ENCODE measurements around the gene USP48. TPM values are rescaled to one million over a fixed set of nuclear protein-coding genes. Genes with fewer than 3 reads are reported as not detected.

Gene USP48
- total RNA-seq, 4 donors from 2014 or later: 35.4 to 198 (median 50.7) TPM

DNA sequence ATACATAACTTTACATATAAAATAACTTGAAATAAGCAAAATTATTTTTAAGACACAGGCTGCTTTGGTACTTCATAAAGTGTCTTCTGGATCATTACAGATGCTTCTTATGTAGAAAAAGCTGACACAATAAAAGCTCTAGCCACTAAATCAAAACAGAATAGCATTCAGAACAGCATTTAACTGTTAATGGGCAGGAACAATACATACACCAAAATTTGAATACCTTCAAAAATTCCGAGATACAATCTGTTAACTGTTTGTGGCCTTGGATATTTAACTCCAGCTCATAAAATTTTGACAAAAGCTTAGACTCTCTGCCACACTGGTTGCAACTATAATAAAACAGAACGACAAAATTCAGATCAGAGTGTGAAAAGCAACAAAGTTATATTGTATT is 31.7 kb downstream of the USP48 start:
- Histone ChIP-seq H3K4me1 (no peaks in the 10 kb centered on the region), H3K4me3 (no peak overlapping the region), H3K27ac (no peak overlapping the region), H3K36me3 (peaks cover 0 to 81% (median 2%) of the 10 kb centered on the region in 3 donors), H3K27me3 (no peaks in the 10 kb centered on the region), H3K9me3 (no peaks in the 10 kb centered on the region)
- TF ChIP-seq, protein P1, sequence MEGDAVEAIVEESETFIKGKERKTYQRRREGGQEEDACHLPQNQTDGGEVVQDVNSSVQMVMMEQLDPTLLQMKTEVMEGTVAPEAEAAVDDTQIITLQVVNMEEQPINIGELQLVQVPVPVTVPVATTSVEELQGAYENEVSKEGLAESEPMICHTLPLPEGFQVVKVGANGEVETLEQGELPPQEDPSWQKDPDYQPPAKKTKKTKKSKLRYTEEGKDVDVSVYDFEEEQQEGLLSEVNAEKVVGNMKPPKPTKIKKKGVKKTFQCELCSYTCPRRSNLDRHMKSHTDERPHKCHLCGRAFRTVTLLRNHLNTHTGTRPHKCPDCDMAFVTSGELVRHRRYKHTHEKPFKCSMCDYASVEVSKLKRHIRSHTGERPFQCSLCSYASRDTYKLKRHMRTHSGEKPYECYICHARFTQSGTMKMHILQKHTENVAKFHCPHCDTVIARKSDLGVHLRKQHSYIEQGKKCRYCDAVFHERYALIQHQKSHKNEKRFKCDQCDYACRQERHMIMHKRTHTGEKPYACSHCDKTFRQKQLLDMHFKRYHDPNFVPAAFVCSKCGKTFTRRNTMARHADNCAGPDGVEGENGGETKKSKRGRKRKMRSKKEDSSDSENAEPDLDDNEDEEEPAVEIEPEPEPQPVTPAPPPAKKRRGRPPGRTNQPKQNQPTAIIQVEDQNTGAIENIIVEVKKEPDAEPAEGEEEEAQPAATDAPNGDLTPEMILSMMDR (IDR thresholded peaks at IDR 0.05): no peak
- TF ChIP-seq POLR2A (IDR thresholded peaks at IDR 0.05): no peak
- DNase-seq: no peak

DNA sequence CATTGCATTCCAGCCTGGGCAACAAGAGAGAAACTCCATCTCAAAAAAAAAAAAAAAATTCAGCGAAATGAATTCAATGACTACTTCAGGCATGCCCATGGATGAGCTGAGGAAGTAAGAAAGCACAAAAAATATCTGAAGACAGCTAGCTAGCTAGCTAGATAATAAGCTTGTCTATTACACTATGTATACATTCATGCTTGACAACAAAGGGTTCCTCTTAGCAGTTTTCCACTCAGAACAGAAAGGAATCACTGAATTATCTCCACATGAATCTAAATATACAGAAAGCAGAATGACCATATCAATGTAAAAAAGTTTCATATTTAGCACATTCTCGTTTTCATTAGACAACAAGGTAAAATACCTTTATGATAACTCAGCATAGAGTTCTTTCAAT is 32.1 kb downstream of the USP48 start:
- no peak for DNase-seq
- Histone ChIP-seq H3K27ac (no peak overlapping the region), H3K36me3 (peaks cover 0 to 81% (median 2%) of the 10 kb centered on the region in 3 donors), H3K4me3 (no peak overlapping the region), H3K27me3 (no peaks in the 10 kb centered on the region), H3K4me1 (no peaks in the 10 kb centered on the region), H3K9me3 (no peaks in the 10 kb centered on the region)
- TF ChIP-seq, protein P1 (IDR thresholded peaks at IDR 0.05): no peak
- no peak for TF ChIP-seq POLR2A (IDR thresholded peaks at IDR 0.05)

DNA sequence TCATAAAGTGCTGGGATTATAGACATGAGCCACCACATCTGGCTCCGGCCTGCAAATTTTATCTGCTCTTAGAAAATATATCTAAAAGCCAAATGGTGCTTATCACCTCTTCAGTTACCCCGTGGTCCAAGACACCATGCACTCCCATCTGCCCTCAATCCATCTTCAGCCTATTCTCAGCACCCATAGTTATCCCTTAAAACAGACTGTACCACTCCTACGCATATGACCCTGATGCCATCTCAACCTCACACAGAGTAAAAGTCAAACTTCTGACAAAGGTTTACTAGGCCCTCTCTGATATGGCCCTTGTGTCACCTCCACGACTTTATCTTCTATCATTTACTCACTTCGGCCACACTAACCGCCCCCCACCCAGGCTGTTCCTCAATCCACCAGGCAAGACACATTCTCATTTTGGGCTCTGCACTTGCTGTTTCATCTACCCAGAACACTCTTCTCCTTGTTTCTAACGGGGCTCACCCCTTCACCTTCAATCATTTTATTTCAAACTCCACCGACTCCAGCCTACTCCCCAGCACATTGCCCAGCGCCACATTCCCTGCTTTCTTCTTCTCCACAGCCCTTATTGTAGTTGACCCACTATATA is 33.0 kb downstream of the USP48 start:
- Histone ChIP-seq H3K36me3 (peaks cover 0 to 78% (median 0%) of the 10 kb centered on the region in 3 donors), H3K27ac (no peak overlapping the region), H3K4me1 (no peaks in the 10 kb centered on the region), H3K4me3 (no peak overlapping the region), H3K9me3 (no peaks in the 10 kb centered on the region), H3K27me3 (no peaks in the 10 kb centered on the region)
- DNase-seq: no peak
- TF ChIP-seq, protein P1 (IDR thresholded peaks at IDR 0.05): no peak
- no peak for TF ChIP-seq POLR2A (IDR thresholded peaks at IDR 0.05)

DNA sequence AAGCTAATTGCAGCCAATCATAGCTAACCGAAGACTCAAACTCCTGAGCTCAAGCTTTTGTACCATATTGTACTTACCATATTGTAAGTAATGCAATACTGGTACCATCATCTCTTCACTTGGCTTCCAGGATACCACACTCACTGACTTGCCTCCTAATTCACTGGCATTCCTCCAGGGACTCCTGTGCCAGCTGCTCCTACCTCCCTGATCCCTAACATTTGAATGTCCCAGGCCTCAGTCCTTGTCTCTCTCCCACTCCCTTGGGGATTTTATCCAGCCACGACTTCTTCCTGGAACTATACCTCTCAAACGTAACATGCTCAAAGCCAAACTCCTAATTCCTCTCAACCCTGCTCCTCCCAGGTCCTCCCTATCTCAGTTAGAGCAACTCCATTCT is 33.8 kb downstream of the USP48 start:
- Histone ChIP-seq H3K27me3 (no peaks in the 10 kb centered on the region), H3K9me3 (no peaks in the 10 kb centered on the region), H3K4me3 (no peak overlapping the region), H3K4me1 (no peaks in the 10 kb centered on the region), H3K36me3 (peaks cover 0 to 73% (median 0%) of the 10 kb centered on the region in 3 donors), H3K27ac (no peak overlapping the region)
- TF ChIP-seq POLR2A (IDR thresholded peaks at IDR 0.05): no peak
- no peak for DNase-seq

DNA sequence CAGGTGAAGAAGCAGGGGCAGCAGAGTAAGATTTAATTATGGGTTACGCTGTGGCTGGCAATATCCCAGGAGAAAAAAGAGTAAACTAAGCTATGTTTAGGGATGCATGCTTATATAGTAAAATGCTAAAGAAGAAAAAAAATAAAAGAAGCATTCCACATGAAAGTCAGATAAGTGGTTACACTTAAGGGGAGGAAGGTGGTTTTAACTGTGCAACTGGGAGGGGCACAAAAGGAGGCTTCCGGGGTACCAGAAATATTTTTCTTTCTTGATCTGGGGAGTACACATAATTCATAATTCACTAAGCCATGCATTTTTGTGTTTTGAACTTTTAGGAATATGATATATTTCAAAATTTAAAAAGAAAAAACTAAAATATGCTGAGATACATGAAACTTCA is 39.5 kb downstream of the USP48 start:
- Histone ChIP-seq H3K9me3 (no peaks in the 10 kb centered on the region), H3K4me1 (no peaks in the 10 kb centered on the region), H3K27me3 (no peaks in the 10 kb centered on the region), H3K36me3 (peaks cover 0 to 44% (median 0%) of the 10 kb centered on the region in 3 donors), H3K27ac (no peak overlapping the region), H3K4me3 (no peak overlapping the region)
- TF ChIP-seq, protein P1 (IDR thresholded peaks at IDR 0.05): no peak
- no peak for DNase-seq

DNA sequence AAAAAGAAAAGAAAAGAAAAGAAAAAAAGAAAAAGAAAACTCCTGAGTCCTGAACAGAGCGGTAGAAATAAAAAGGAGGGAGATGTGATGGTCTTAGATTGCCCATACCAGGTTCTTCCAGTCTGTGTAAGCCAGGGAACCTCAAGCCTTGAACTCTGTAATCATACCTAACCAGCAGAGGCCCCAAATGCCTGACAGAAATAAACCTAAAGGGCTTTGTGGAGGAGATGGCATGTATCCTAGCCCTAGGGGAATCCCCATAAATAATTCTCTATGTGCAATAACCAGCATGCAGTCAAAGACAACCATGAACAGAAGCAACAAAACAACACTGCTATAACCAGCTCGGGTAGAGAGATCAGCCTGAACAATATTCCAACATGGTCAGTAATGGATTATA is 40.4 kb downstream of the USP48 start:
- Histone ChIP-seq H3K4me1 (no peaks in the 10 kb centered on the region), H3K36me3 (peaks cover 0 to 35% (median 0%) of the 10 kb centered on the region in 3 donors), H3K27ac (no peak overlapping the region), H3K4me3 (no peak overlapping the region), H3K9me3 (no peaks in the 10 kb centered on the region), H3K27me3 (no peaks in the 10 kb centered on the region)
- TF ChIP-seq, protein P1 (IDR thresholded peaks at IDR 0.05): no peak
- no peak for TF ChIP-seq POLR2A (IDR thresholded peaks at IDR 0.05)
- no peak for DNase-seq

All from Peyer's patch (tissue), 4 donors.